Fibroblast of pulmonary artery (primary cell): ENCODE results near the gene OR8D2.

Experiments used
- DNase-seq: peaks from one replicate; pipeline ENCODE4 v3.0.0-alpha.2; 2010; ENCODE audit warnings: low read depth
- H3K4me3 ChIP-seq: replicated peaks from 2 replicates; pipeline ENCODE4 v1.5.1; 2011; ENCODE audit warnings: low read depth, mild to moderate bottlenecking, control low read depth, low read length, moderate library complexity
- TF ChIP-seq, protein P1 (sequence below): IDR thresholded peaks from 2 replicates; pipeline ENCODE4 v1.5.1; 2011; ENCODE audit warnings: mild to moderate bottlenecking, control low read depth, low read length, inconsistent platforms; ENCODE audit errors: missing control alignments

The OR8D2 gene

DNA sequence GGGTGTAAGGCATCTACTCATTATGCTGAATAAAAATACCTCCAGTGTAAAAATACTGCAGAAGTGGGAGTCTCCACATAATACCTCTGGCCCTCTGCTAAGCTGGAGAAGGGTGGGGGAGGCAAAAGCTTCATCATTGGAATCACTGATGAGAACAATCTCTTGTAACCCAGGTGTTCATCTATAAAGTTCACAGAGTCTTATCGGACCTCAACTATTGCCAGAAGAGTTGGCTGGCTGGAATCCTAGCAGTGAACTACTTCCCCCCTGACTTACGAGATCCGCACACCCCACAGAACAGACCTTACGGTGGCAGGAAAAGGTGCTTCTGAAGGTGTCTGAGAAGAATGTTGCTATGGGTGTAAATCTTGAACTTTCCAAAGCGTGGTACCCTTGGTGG, 8.7 kb downstream of the OR8D2 start:
- DNase-seq, result no peak
- TF ChIP-seq, protein P1, sequence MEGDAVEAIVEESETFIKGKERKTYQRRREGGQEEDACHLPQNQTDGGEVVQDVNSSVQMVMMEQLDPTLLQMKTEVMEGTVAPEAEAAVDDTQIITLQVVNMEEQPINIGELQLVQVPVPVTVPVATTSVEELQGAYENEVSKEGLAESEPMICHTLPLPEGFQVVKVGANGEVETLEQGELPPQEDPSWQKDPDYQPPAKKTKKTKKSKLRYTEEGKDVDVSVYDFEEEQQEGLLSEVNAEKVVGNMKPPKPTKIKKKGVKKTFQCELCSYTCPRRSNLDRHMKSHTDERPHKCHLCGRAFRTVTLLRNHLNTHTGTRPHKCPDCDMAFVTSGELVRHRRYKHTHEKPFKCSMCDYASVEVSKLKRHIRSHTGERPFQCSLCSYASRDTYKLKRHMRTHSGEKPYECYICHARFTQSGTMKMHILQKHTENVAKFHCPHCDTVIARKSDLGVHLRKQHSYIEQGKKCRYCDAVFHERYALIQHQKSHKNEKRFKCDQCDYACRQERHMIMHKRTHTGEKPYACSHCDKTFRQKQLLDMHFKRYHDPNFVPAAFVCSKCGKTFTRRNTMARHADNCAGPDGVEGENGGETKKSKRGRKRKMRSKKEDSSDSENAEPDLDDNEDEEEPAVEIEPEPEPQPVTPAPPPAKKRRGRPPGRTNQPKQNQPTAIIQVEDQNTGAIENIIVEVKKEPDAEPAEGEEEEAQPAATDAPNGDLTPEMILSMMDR, result no peak
- no peak overlapping the region for H3K4me3 ChIP-seq

DNA sequence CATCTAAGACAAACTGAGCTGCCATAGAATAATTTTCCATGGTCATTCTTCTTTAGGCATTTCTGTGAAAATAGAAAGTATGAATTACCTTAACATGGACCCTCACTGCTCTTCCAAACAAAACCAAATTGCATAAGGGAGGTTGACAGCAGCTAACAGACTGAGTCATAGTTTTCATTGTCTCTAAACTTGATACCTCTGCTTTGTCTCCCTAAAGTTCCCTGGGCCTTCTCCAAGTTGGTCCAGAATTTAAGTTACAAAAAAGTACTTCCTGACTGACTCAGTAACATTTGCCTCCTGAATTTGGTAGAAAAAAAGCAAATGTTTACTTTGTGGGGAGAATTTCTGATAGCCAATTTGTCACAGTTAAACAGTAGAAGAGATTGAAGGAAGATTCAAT, 9.3 kb downstream of the OR8D2 start:
- peak; percentile 77 for DNase-seq
- TF ChIP-seq, protein P1, result no peak
- no peak overlapping the region for H3K4me3 ChIP-seq

DNA sequence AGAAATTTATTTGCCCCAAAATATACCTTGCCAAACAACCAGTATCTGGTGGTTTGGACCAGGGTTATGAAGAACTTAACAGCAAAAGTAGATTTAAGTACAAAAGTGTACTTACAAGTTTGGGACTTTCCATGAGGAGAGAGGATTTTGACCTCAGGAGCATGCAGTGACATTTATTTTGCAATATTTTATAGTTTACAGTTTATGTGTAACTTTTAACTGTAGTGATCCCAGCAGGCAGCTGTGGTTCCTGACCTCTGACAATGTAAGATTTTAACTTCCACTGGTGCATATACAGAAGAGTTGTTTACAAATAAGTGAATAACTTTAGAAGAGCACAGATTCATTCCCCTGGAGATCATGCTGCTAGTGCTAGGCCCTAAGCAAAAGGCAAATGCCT, 12.9 kb downstream of the OR8D2 start:
- no peak for DNase-seq
- no peak overlapping the region for H3K4me3 ChIP-seq
- TF ChIP-seq, protein P1, result no peak

DNA sequence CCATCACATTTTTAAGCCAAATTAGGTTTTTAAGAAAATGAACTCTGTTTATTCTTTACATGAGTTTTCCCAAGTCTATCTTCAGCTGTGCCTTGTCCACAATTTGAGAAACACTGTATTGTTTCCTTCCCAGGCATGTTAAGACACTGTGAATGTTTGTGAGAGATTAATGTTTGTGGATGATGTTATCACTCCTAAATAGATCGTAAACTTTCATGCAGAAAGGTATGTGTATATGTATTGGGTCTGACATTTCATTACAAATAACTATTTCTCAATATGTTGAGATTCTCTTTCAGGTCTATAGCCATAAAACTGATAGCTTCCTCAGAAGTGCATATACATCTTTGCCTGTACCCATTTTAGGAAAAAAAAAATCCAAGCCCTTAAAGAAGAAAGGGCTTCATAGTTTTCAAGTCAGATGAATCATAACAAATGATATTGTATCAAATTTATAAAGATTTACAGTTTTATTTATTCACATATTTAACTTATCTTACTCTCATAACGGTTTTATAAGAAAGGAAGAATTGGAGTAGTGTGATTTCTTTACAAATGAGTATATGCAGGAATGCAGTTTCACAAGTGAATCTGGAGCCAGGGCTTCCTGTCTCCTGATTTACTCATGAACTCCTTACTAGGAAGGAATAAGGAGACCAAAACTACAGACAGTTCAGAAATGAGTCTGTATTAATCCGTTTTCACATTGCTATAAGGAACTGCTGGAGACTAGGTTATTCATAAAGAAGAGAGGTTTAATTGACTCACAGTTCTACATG, 17.5 kb downstream of the OR8D2 start:
- no peak overlapping the region for H3K4me3 ChIP-seq
- TF ChIP-seq, protein P1, result no peak
- DNase-seq, result peak; percentile 40

DNA sequence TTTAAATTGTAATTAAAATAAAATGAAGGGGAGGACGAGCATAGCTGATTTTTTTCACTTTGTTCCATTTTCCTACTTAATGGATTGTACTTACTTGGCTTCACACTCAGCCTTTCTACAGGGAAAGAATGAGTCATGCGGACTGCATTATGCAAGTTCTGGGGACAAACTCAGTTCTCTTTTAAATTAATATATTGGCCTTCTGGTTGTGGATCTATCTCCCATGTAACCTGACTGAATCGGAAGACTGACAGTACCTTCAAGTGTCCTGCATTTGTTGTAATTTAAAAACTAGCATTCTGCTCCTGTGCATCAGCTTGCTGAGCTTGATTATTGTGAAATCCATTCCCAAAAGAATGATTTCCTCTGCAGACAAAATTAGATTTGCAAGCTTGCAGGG, 18.4 kb downstream of the OR8D2 start:
- DNase-seq, result peak; percentile 73
- no peak overlapping the region for H3K4me3 ChIP-seq
- TF ChIP-seq, protein P1, result no peak

DNA sequence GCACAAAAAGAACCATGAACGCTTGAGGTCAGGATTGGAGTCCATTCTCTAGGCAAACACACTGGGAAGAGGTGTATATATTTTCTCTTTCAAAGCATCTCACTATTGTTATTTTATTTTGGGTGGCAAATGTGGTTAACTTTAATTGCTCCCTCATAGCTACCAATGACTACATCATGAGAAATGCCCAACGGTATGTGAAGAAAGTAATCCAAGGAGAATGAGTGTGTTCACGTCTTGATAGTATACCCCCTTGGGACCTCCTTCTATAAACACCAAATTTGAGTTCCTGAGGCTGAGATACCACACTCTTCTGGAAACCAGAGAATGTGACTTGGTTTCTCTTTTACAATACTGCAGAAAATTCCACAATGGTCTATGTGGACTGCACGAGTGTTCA, 22.1 kb downstream of the OR8D2 start:
- H3K4me3 ChIP-seq, result no peak overlapping the region
- no peak for DNase-seq
- TF ChIP-seq, protein P1, result no peak

DNA sequence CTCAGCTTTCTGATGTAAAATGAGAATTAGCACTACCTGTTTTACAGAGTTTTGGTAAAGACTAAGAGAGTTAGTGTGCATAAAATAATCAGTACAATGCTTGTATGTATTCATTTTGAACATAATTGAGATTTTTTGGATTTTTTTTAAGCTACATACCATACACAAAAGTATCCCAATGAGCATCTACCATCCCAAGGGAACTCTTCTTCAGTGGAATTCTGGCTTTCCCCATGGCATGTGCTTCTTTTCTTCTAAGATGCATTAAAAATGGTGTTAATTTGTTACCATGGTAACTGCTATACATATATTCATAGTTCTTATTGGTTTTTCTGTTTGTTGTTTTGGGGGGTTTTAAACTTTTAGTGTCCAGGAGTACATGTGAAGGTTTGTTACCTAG, 24.0 kb downstream of the OR8D2 start:
- TF ChIP-seq, protein P1, result no peak
- H3K4me3 ChIP-seq, result no peak overlapping the region
- DNase-seq, result no peak
